ENCODE measurements around the gene RHOT2.

DNA sequence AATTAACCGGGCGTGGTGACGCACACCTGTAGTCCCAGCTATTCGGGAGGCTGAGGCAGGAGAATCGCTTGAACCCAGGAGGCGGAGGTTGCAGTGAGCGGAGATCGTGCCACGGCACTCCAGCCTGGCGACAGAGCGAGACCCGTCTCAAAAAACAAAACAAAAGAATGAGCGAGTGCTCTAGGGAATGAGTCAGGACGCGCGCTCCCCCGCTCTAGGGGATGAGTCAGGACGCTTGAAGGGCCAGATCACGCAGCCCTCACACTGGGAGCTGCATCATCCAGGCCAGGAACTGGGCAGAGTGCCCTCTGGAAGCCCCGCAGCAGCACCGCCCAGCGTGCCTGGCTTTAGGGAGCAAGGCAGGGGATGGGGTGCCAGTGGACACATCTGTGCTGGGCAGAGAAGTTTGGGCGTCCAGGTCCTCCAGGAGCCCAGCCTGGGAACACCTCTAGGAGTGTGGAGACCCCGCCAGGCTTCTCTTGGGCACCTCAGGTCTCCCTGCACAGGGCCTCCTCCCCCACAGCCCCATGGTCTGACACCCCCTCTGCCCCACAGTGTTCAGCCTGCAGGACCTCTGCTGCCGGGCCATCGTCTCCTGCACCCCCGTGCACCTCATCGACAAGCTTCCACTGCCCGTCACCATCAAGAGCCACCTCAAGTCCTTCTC is 41.0 kb upstream of the RHOT2 start:
- TF ChIP-seq, protein P1, sequence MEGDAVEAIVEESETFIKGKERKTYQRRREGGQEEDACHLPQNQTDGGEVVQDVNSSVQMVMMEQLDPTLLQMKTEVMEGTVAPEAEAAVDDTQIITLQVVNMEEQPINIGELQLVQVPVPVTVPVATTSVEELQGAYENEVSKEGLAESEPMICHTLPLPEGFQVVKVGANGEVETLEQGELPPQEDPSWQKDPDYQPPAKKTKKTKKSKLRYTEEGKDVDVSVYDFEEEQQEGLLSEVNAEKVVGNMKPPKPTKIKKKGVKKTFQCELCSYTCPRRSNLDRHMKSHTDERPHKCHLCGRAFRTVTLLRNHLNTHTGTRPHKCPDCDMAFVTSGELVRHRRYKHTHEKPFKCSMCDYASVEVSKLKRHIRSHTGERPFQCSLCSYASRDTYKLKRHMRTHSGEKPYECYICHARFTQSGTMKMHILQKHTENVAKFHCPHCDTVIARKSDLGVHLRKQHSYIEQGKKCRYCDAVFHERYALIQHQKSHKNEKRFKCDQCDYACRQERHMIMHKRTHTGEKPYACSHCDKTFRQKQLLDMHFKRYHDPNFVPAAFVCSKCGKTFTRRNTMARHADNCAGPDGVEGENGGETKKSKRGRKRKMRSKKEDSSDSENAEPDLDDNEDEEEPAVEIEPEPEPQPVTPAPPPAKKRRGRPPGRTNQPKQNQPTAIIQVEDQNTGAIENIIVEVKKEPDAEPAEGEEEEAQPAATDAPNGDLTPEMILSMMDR (conservative IDR thresholded peaks at IDR 0.05), result no peak
- no peak for TF ChIP-seq EZH2 (IDR thresholded peaks at IDR 0.05; ENCODE audit: low read depth)

Measured in PC-9 (cell line).